ENCODE data around the gene NADSYN1. TPM values are rescaled to one million over a fixed set of nuclear protein-coding genes. Genes with fewer than 3 reads are reported as not detected.
A peak's percentile ranks its signal among the peaks of the same experiment; 100 is the strongest.

The NADSYN1 gene
- total and polyA plus RNA-seq, 2 experiments from 2014 or later: 35.6 to 54.9 TPM

DNA sequence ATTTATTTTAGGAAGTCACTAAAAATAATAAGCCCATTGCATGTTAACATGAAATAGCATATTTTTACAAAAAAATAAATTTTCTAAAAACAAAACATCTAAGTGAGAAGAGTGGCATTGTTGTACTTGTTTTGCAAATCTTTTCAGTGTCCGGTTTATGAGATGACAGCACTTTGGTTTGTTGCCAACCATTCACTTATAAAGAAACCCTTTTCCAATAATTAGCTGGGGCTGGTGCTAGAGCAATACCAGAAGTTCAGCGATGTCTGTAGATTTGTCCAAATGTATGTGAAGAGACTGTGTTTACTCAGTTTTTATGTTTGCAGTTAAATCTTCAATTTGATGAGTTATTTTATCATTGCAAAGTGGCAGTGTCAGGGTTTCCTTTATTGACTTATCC is 52.0 kb downstream of the NADSYN1 start:
- peaks cover 17% of the 10 kb centered on the region for H3K4me1 Mint-ChIP-seq
- H4K20me1 ChIP-seq (replicated peaks; ENCODE audit: insufficient read depth): no peaks in the 10 kb centered on the region
- H3K27ac Mint-ChIP-seq: no peak overlapping the region
- no peak for DNase-seq (ENCODE audit: low spot score)
- no peak overlapping the region for H3K27ac ChIP-seq (ENCODE audit: low read depth)
- TF ChIP-seq ZNF114 (CRISPR knock-in tag; IDR thresholded peaks at IDR 0.05): no peak
- no peak overlapping the region for H3K4me3 ChIP-seq
- peaks cover 15% of the 10 kb centered on the region for H3K27me3 Mint-ChIP-seq (ENCODE audit: insufficient read depth, low read depth, poor library complexity)
- H3K27me3 ChIP-seq (ENCODE audit: insufficient read depth): no peaks in the 10 kb centered on the region
- H3F3A ChIP-seq (replicated peaks; ENCODE audit: low read depth): no peaks in the 10 kb centered on the region
- peaks cover 8% of the 10 kb centered on the region; the same call in 1 of the 2 replicates for H3K4me1 ChIP-seq (ENCODE audit: insufficient read depth)
- no peak overlapping the region for H3K4me2 ChIP-seq
- H3K36me3 ChIP-seq (ENCODE audit: insufficient read depth): no peaks in the 10 kb centered on the region
- no peaks in the 10 kb centered on the region for H3K9me2 ChIP-seq (ENCODE audit: insufficient read depth)
- peaks cover 47% of the 10 kb centered on the region for H3K36me3 Mint-ChIP-seq (ENCODE audit: low read depth)
- no peaks in the 10 kb centered on the region for H3K79me2 ChIP-seq (replicated peaks; ENCODE audit: insufficient read depth)
- no peak for ATAC-seq
- no peak overlapping the region; the same call in 2 of the 3 replicates for H3K4me3 Mint-ChIP-seq
- peaks cover 43% of the 10 kb centered on the region for H3K9me3 Mint-ChIP-seq
- no peak overlapping the region for H2AFZ ChIP-seq

- no peak overlapping the region for H2AFZ ChIP-seq
- no peak overlapping the region for H3K4me3 ChIP-seq
- H3K4me1 ChIP-seq (ENCODE audit: insufficient read depth): peaks cover 8% of the 10 kb centered on the region; the same call in 1 of the 2 replicates
- Mint-ChIP-seq H3K27me3 (ENCODE audit: insufficient read depth, low read depth, poor library complexity) (peaks cover 15% of the 10 kb centered on the region), H3K9me3 (peaks cover 51% of the 10 kb centered on the region), H3K36me3 (ENCODE audit: low read depth) (peaks cover 49% of the 10 kb centered on the region), H3K4me3 (no peak overlapping the region), H3K27ac (peak overlapping the region; percentile 84; the same call in 1 of the 2 replicates), H3K4me1 (peaks cover 17% of the 10 kb centered on the region)
- H3K27ac ChIP-seq (ENCODE audit: low read depth): no peak overlapping the region
- no peaks in the 10 kb centered on the region for H3K79me2 ChIP-seq (replicated peaks; ENCODE audit: insufficient read depth)
- no peaks in the 10 kb centered on the region for H3K27me3 ChIP-seq (ENCODE audit: insufficient read depth)
- no peak overlapping the region for H3K4me2 ChIP-seq
- DNase-seq (ENCODE audit: low spot score) (no peak), ATAC-seq (peak; percentile 48; the same call in 2 of the 3 replicates)
- no peaks in the 10 kb centered on the region for H4K20me1 ChIP-seq (replicated peaks; ENCODE audit: insufficient read depth)
- no peaks in the 10 kb centered on the region for H3K36me3 ChIP-seq (ENCODE audit: insufficient read depth)
- H3K9me2 ChIP-seq (ENCODE audit: insufficient read depth): no peaks in the 10 kb centered on the region
- no peaks in the 10 kb centered on the region for H3F3A ChIP-seq (replicated peaks; ENCODE audit: low read depth)
- no peak for TF ChIP-seq REST (IDR thresholded peaks at IDR 0.05; ENCODE audit: unreplicated experiment)
- no peak for TF ChIP-seq ETS1 (IDR thresholded peaks at IDR 0.05)
- TF ChIP-seq EZH2phosphoT487 (IDR thresholded peaks at IDR 0.05; ENCODE audit: unreplicated experiment): no peak
- no peak for TF ChIP-seq STAT1 (IDR thresholded peaks at IDR 0.05; ENCODE audit: unreplicated experiment)
- no peak for TF ChIP-seq CREB1 (CRISPR knock-in tag; IDR thresholded peaks at IDR 0.05; ENCODE audit: low read depth)
- no peak for TF ChIP-seq POLR2AphosphoS5 (IDR thresholded peaks at IDR 0.05; ENCODE audit: low read depth)
- no peak for TF ChIP-seq EZH2 (IDR thresholded peaks at IDR 0.05; ENCODE audit: low read depth, unreplicated experiment)
- TF ChIP-seq, protein P1, sequence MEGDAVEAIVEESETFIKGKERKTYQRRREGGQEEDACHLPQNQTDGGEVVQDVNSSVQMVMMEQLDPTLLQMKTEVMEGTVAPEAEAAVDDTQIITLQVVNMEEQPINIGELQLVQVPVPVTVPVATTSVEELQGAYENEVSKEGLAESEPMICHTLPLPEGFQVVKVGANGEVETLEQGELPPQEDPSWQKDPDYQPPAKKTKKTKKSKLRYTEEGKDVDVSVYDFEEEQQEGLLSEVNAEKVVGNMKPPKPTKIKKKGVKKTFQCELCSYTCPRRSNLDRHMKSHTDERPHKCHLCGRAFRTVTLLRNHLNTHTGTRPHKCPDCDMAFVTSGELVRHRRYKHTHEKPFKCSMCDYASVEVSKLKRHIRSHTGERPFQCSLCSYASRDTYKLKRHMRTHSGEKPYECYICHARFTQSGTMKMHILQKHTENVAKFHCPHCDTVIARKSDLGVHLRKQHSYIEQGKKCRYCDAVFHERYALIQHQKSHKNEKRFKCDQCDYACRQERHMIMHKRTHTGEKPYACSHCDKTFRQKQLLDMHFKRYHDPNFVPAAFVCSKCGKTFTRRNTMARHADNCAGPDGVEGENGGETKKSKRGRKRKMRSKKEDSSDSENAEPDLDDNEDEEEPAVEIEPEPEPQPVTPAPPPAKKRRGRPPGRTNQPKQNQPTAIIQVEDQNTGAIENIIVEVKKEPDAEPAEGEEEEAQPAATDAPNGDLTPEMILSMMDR (conservative IDR thresholded peaks at IDR 0.05; ENCODE audit: low read depth in 2 of 2): no peak
- no peak for TF ChIP-seq ZNF114 (CRISPR knock-in tag; IDR thresholded peaks at IDR 0.05)
These were observed 52.8 kb downstream of the NADSYN1 start for GRCh38 chr11:71505781-71506180.

All from GM23338 (cell line).